ENCODE measurements around the gene DHDDS.
"Not testable (repeated sequence)": the region's sequence is repeated elsewhere in the genome, so short reads cannot be mapped to it uniquely, and the experiment has no call there.

DHDDS gene

DNA sequence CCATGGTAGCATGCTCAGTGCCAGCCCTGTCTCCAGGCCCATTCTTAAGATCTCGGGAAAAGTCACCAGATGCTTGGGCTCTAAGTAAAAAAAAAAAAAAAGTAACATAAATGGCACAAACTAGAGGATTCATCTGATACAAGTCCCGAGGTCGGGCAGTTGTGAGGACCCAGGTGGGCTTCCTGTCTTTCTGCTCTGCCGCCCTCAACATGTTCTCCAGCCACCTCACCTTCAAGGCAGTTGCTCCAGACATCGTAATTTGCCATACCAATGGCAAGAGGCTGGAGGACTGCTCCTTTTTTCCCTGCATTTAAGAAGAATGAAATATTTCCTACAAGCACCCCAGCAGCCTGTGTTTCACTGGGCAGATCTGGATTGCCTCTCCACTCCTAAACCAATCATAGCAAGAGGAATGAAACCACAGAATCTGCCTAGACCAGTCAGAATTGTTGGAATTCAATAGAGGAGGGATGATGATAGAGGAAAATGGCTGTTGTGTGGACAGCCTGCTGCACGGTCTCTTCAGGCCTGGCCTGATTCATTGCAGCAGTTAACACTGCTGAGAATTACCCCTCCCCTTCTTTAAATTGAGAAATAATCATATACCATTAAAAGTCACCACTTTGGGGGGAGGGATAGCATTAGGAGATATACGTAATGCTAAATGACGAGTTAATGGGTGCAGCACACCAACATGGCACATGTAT, 45.5 kb downstream of the DHDDS start:
- no peak for DNase-seq (ENCODE audit: low spot score)

DNA sequence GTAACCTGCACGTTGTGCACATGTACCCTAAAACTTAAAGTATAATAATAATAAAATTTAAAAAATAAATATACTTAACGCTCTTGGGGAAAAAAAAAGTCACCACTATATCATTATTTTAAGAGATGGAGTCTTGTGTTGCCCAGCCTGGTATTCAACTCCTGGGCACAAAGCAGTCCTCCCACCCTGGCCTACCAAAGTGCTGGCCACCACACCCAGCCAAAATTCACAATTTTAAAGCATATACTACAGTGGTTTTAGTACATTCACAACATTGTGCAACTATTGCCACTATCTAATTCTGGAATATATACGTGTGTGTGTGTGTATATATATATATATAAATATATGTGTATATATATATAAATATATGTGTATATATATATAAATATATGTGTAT, 46.0 kb downstream of the DHDDS start:
- DNase-seq (ENCODE audit: low spot score) = no peak

DNA sequence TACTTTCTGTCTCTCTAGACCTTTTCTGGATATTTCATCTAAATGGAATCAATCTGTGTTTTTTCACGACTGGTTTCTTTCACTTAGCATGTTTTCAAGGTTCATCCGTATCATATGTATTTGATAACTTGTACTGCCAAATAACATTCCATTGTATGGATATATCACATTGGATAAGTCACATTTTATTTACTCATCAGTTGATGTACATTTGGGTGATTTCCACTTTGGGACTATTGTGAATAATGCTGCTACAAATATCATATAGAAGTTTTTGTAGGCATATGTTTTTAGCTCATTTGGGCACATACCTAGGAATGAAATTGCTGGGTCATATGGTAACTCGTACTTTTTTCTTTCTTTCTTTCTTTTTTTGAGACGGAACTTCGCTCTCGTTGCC, 46.9 kb downstream of the DHDDS start:
- no peak for DNase-seq (ENCODE audit: low spot score)

DNA sequence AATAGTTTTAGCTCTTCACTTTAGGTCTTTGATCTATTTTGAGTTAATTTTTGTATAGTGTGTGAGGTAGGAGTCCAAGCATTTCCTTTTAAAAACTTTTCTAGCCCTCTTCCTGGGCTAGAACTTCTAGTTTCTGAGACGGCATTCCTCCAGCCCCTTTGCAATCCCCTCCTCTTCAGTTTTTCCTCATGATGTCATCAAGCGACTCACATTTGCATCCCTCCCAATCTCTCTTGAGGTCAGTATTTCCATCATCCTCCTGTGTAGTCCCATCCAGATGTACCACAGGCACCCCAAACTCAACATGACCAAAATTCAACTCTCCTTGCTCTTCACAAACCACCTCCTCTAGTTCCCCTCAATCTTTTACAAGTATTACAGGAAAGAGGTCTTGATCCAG, 50.8 kb downstream of the DHDDS start:
- DNase-seq (ENCODE audit: low spot score) = no peak

DNA sequence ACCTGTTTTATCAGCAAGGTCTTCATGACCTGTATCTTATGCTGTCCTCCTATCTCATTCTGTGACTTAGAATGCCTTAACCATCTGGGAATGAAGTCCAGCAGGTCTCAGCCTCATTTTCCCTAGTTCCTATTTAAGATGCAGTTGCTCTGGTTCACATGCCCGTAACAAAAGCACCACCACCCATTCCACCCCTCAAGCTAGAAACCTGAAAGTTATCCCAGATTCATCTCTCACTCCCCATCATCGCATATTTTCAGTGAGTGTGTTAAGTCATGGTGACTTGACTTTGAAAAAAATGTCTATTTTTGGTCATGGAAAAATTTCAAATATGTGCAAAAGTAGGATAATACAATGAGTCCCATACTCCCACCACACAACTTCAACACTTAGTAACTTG, 51.9 kb downstream of the DHDDS start:
- no peak for DNase-seq (ENCODE audit: low spot score)

DNA sequence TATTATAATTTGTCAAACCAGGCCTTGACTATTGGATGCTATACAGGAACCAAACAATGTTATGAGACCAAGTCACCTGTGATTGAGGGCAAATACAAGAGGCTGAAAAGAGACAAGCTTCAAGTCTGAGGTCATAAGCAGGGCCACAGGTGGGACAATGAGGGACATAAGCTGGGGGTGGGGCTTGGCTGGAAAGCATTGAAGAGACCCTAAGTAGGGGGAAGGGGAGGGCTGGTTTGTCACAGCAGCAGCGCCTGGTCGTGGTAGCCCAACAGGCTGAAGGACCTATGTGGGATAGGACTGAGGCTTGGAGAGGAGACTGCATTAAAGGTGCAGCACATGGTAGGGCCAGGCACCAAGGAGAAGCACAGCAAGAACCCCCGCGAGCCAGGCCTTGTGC, 58.0 kb downstream of the DHDDS start:
- no peak for DNase-seq (ENCODE audit: low spot score)

DNA sequence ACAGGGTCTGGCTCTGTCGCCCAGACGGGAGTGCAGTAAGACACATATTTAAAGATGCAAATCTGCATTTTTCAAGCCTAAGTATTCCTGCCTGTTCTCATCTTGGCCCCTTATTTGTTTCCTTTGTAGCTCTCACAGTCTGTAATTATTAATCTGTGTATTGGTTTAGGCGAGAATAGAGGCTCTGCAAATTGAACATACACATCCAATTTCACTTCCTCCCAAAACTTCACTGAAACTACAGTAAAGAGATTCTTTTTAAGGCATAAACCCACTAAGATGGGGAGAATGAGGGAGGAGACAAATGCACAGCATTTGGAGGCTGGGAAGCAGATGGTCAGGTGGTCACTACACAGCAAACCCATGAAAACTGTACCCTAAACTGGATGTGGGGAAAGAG, 61.1 kb downstream of the DHDDS start:
- DNase-seq (ENCODE audit: low spot score) = no peak

- no peak for DNase-seq (ENCODE audit: low spot score)
These were observed 61.8 kb downstream of the DHDDS start for GRCh38 chr1:26493938-26494337.

- no peak for DNase-seq (ENCODE audit: low spot score)
These were observed 64.7 kb downstream of the DHDDS start for GRCh38 chr1:26496861-26497260.

- DNase-seq (ENCODE audit: low spot score) = no peak
These were observed 66.8 kb downstream of the DHDDS start for GRCh38 chr1:26498894-26499293.

GRCh38 chr1:26500488-26501175, 68.5 kb downstream of the DHDDS start:
- DNase-seq (ENCODE audit: low spot score) = peak; percentile 74

- DNase-seq (ENCODE audit: low spot score) = not testable (repeated sequence)
These were observed 78.6 kb downstream of the DHDDS start for GRCh38 chr1:26510711-26511110.

GRCh38 chr1:26515836-26516235, 83.7 kb downstream of the DHDDS start:
- not testable (repeated sequence) for DNase-seq (ENCODE audit: low spot score)

- DNase-seq (ENCODE audit: low spot score) = no peak
These were observed 85.1 kb downstream of the DHDDS start for GRCh38 chr1:26516987-26517765.

GRCh38 chr1:26517766-26518049, 85.6 kb downstream of the DHDDS start:
- DNase-seq (ENCODE audit: low spot score) = no peak

DNA sequence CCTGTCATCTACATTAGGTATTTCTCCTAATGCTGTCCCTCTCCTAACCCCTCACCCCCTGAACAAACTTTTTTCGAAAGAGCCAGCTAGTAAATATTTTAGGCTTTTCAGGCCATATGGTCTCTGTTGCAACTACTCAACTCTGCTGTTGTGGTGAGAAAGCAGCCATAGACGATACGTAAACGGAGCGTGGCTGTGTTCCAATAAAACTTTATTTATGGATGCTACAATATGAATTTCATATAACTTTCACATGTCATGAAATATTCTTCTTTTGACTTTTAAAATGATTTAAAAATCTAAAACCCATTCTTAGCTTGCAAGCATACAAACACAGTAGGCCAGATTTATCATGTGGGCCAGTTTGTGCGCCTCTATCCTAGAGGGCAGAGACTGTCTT, 86.2 kb downstream of the DHDDS start:
- DNase-seq (ENCODE audit: low spot score) = no peak

DNA sequence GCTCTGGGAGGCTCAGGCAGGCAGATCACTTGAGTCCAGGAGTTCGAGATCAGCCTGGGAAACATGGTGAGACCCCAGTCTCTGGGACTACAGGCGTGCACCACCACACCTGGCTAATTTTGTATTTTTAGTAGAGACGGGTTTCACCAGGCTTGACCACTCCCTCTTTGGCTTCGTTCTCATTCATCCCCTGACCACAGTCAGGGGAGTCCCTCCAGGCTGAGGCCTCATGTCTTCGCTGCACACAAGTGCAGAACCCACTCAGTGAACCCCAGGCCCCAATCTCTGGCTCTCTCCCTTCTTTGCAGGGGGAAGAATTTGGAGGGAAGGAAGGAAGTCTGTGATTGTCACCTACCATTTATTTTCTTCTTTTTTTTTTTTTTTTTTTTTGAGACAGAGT, 88.2 kb downstream of the DHDDS start:
- DNase-seq (ENCODE audit: low spot score) = no peak
